Measurements from ENCODE around the gene ILK. TPM values are rescaled to one million over a fixed set of nuclear protein-coding genes. Genes with fewer than 3 reads are reported as not detected.

The ILK gene
- total and polyA plus RNA-seq, 2 of the 13 experiments (the other 11 are each of a cell fraction or from before 2014, with no cell fraction given) = 70.3 to 108 TPM

- no peak for TF ChIP-seq TGIF2 (CRISPR knock-in tag; IDR thresholded peaks at IDR 0.05)
- TF ChIP-seq ZNF710 (CRISPR knock-in tag; IDR thresholded peaks at IDR 0.05; ENCODE audit: borderline replicate concordance) = no peak
- no peak for TF ChIP-seq ZBTB37 (CRISPR knock-in tag; IDR thresholded peaks at IDR 0.05)
- no peak for TF ChIP-seq HES4 (CRISPR knock-in tag; IDR thresholded peaks at IDR 0.05; ENCODE audit: borderline replicate concordance)
- TF ChIP-seq DPF2 (CRISPR knock-in tag; IDR thresholded peaks at IDR 0.05; ENCODE audit: borderline replicate concordance, low read depth) = no peak
These were observed 48.5 kb upstream of the ILK start (continued) for GRCh38 chr11:6554828-6555706.

GRCh38 chr11:6556139-6556949, 47.2 kb upstream of the ILK start:
- Histone ChIP-seq H2AFZ (ENCODE audit: low read length) (no peak overlapping the region), H3K27ac (ENCODE audit: extremely low read length, insufficient read depth, low read length) (no peak overlapping the region), H3K36me3 (replicated peaks in 1 of 2; ENCODE audit: control insufficient read depth in 1 of 2, insufficient read depth in 2 of 2, low read length in 2 of 2) (no peaks in the 10 kb centered on the region), H3K9ac (ENCODE audit: insufficient read depth, low read depth, low read length) (no peak overlapping the region), H3K27me3 (ENCODE audit: control insufficient read depth in 1 of 2, insufficient read depth in 2 of 2, low read length in 2 of 2) (no peaks in the 10 kb centered on the region), H3K9me3 (ENCODE audit: low read length) (no peaks in the 10 kb centered on the region), H3K4me2 (ENCODE audit: low read depth, low read length) (no peak overlapping the region), H3K4me3 (replicated peaks in 1 of 3; ENCODE audit: insufficient read depth in 1 of 3, low read depth in 2 of 3, low read length in 3 of 3) (no peak overlapping the region), H3K79me2 (ENCODE audit: insufficient read depth, low read length) (no peaks in the 10 kb centered on the region), H4K20me1 (ENCODE audit: insufficient read depth, low read length) (no peaks in the 10 kb centered on the region), H3K4me1 (ENCODE audit: insufficient read depth, low read length) (no peaks in the 10 kb centered on the region)
- no peak for TF ChIP-seq POLR2AphosphoS5 (IDR thresholded peaks at IDR 0.05; ENCODE audit: low read depth, low read length)
- no peak for TF ChIP-seq ZC3H13 (CRISPR knock-in tag; IDR thresholded peaks at IDR 0.05)
- no peak for TF ChIP-seq MTF1 (CRISPR knock-in tag; IDR thresholded peaks at IDR 0.05)
- TF ChIP-seq ZNF12 (CRISPR knock-in tag; IDR thresholded peaks at IDR 0.05) = no peak
- no TSS peak for BruUV-seq (replicated peaks)
- ATAC-seq = no peak; the same call in 2 of the 3 replicates
- POLR2A ChIA-PET = no interaction called here
- WGBS (ENCODE audit: low lambda C conversion rate) = 88% methylated on average over 9 of the region's 11 CpGs
- CTCF ChIA-PET (ENCODE audit: low intra/inter-chr PET ratio, low total read pairs) = no interaction called here
- FAIRE-seq = no peak
- in situ Hi-C loops (cut with HindIII; ENCODE audit: extremely low pct_ligation_motif_present, low pct_unique_long_range_greater_than_20kb) = no loop called here
- intact Hi-C loops (cut with micrococcal nuclease; ENCODE audit: unreplicated experiment) = no loop called here
- no peak for DNase-seq (ENCODE audit: low spot score)
